ENCODE results near the gene MAP7. TPM values are rescaled to one million over a fixed set of nuclear protein-coding genes. Genes with fewer than 3 reads are reported as not detected.

MAP7 gene
- polyA plus RNA-seq, 1 donor from 2014 or later: 5.1 TPM

DNA sequence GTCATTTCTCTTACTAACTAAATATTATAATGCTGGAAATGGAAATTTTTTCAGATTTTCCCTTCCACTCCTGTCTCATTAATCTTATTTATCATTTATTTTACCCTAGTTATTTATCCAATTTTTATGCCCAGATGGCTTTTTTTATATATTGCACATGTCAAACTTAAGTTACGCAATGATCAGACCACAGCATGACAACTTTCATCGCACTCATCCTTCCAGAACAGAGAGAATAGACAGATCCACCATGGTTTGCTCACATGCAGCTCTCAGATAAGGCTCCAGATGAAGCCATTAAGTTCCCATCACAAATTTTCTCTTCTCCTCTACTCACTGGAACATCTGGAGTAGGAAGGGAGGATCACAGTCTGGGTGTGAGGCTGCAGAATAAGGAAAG lies 48.7 kb downstream of the MAP7 start:
- Histone ChIP-seq H3K4me3 (ENCODE audit: low read length) (no peak overlapping the region), H3K9me3 (ENCODE audit: low read length) (no peaks in the 10 kb centered on the region), H2AFZ (ENCODE audit: low read depth, low read length) (no peak overlapping the region), H3F3A (ENCODE audit: insufficient read depth, low read length, poor library complexity, severe bottlenecking) (no peaks in the 10 kb centered on the region), H3K4me2 (ENCODE audit: low read length) (no peak overlapping the region), H3K36me3 (ENCODE audit: insufficient read depth, low read length) (no peaks in the 10 kb centered on the region), H3K27me3 (ENCODE audit: insufficient read depth, low read depth, low read length) (no peaks in the 10 kb centered on the region), H4K20me1 (ENCODE audit: insufficient read depth) (no peaks in the 10 kb centered on the region), H3K27ac (ENCODE audit: low read length) (no peak overlapping the region), H3K9me2 (ENCODE audit: insufficient read depth, low read length) (no peaks in the 10 kb centered on the region), H3K9ac (ENCODE audit: low read length) (no peak overlapping the region), H3K79me2 (replicated peaks; ENCODE audit: insufficient read depth, low read length) (no peaks in the 10 kb centered on the region)
- no peak for TF ChIP-seq RAD21 (conservative IDR thresholded peaks at IDR 0.05)
- TF ChIP-seq, protein P1, sequence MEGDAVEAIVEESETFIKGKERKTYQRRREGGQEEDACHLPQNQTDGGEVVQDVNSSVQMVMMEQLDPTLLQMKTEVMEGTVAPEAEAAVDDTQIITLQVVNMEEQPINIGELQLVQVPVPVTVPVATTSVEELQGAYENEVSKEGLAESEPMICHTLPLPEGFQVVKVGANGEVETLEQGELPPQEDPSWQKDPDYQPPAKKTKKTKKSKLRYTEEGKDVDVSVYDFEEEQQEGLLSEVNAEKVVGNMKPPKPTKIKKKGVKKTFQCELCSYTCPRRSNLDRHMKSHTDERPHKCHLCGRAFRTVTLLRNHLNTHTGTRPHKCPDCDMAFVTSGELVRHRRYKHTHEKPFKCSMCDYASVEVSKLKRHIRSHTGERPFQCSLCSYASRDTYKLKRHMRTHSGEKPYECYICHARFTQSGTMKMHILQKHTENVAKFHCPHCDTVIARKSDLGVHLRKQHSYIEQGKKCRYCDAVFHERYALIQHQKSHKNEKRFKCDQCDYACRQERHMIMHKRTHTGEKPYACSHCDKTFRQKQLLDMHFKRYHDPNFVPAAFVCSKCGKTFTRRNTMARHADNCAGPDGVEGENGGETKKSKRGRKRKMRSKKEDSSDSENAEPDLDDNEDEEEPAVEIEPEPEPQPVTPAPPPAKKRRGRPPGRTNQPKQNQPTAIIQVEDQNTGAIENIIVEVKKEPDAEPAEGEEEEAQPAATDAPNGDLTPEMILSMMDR (IDR thresholded peaks at IDR 0.05; ENCODE audit: poor library complexity, severe bottlenecking): no peak
- TF ChIP-seq EP300 (conservative IDR thresholded peaks at IDR 0.05; ENCODE audit: poor library complexity, severe bottlenecking): no peak
- TF ChIP-seq, protein P2, sequence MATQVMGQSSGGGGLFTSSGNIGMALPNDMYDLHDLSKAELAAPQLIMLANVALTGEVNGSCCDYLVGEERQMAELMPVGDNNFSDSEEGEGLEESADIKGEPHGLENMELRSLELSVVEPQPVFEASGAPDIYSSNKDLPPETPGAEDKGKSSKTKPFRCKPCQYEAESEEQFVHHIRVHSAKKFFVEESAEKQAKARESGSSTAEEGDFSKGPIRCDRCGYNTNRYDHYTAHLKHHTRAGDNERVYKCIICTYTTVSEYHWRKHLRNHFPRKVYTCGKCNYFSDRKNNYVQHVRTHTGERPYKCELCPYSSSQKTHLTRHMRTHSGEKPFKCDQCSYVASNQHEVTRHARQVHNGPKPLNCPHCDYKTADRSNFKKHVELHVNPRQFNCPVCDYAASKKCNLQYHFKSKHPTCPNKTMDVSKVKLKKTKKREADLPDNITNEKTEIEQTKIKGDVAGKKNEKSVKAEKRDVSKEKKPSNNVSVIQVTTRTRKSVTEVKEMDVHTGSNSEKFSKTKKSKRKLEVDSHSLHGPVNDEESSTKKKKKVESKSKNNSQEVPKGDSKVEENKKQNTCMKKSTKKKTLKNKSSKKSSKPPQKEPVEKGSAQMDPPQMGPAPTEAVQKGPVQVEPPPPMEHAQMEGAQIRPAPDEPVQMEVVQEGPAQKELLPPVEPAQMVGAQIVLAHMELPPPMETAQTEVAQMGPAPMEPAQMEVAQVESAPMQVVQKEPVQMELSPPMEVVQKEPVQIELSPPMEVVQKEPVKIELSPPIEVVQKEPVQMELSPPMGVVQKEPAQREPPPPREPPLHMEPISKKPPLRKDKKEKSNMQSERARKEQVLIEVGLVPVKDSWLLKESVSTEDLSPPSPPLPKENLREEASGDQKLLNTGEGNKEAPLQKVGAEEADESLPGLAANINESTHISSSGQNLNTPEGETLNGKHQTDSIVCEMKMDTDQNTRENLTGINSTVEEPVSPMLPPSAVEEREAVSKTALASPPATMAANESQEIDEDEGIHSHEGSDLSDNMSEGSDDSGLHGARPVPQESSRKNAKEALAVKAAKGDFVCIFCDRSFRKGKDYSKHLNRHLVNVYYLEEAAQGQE (IDR thresholded peaks at IDR 0.05; ENCODE audit: borderline replicate concordance): no peak
- TF ChIP-seq POLR2AphosphoS5 (IDR thresholded peaks at IDR 0.05): no peak
- TF ChIP-seq MXI1 (conservative IDR thresholded peaks at IDR 0.05; ENCODE audit: poor library complexity, severe bottlenecking): no peak
- no peak for TF ChIP-seq SMC3 (conservative IDR thresholded peaks at IDR 0.05; ENCODE audit: poor library complexity)
- TF ChIP-seq TAF1 (IDR thresholded peaks at IDR 0.05; ENCODE audit: low read depth): no peak
- TF ChIP-seq EZH2 (IDR thresholded peaks at IDR 0.05; ENCODE audit: borderline replicate concordance, insufficient read depth, low read length, poor library complexity, severe bottlenecking): no peak

DNA sequence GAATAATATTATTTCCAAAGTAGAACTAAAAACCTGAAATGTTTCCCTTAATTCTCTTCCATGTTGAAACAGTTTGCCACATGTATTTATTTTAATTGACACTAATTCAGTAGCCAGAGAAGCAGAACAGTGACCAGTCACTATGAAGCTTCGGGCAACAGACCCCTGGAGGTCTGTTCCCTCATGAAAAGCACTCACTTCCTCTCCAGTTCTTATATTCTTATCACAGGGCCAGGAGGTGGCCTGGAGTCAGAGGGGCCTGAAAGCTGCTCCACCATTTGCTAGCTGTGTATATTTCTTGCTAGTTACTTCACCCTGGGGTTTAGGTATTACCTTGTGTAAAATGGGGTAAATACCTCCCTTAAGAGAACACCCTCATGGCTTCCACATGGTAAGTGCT lies 49.1 kb downstream of the MAP7 start:
- Histone ChIP-seq H3K4me3 (ENCODE audit: low read length) (no peak overlapping the region), H3K9me3 (ENCODE audit: low read length) (no peaks in the 10 kb centered on the region), H3K79me2 (replicated peaks; ENCODE audit: insufficient read depth, low read length) (no peaks in the 10 kb centered on the region), H3K9ac (ENCODE audit: low read length) (no peak overlapping the region), H3K4me2 (ENCODE audit: low read length) (no peak overlapping the region), H3K36me3 (ENCODE audit: insufficient read depth, low read length) (no peaks in the 10 kb centered on the region), H4K20me1 (ENCODE audit: insufficient read depth) (no peaks in the 10 kb centered on the region), H3K9me2 (ENCODE audit: insufficient read depth, low read length) (no peaks in the 10 kb centered on the region), H2AFZ (ENCODE audit: low read depth, low read length) (no peak overlapping the region), H3F3A (ENCODE audit: insufficient read depth, low read length, poor library complexity, severe bottlenecking) (no peaks in the 10 kb centered on the region), H3K27ac (ENCODE audit: low read length) (no peak overlapping the region), H3K27me3 (ENCODE audit: insufficient read depth, low read depth, low read length) (no peaks in the 10 kb centered on the region)
- TF ChIP-seq, protein P1 (IDR thresholded peaks at IDR 0.05; ENCODE audit: poor library complexity, severe bottlenecking): no peak
- TF ChIP-seq, protein P2 (IDR thresholded peaks at IDR 0.05; ENCODE audit: borderline replicate concordance): no peak
- TF ChIP-seq MXI1 (conservative IDR thresholded peaks at IDR 0.05; ENCODE audit: poor library complexity, severe bottlenecking) (no peak), EP300 (conservative IDR thresholded peaks at IDR 0.05; ENCODE audit: poor library complexity, severe bottlenecking) (no peak), RAD21 (conservative IDR thresholded peaks at IDR 0.05) (no peak), TAF1 (IDR thresholded peaks at IDR 0.05; ENCODE audit: low read depth) (no peak), EZH2 (IDR thresholded peaks at IDR 0.05; ENCODE audit: borderline replicate concordance, insufficient read depth, low read length, poor library complexity, severe bottlenecking) (no peak), SMC3 (conservative IDR thresholded peaks at IDR 0.05; ENCODE audit: poor library complexity) (no peak)

All from neural cell (in vitro differentiated cells).